HepG2 (cell line): ENCODE data around the gene SRGAP3. TPM values are rescaled to one million over a fixed set of nuclear protein-coding genes. Genes with fewer than 3 reads are reported as not detected.
A peak's percentile ranks its signal among the peaks of the same experiment; 100 is the strongest.

Source experiments
- FOXO1 ChIP-seq: sonication (generic); formaldehyde crosslinking; IDR thresholded peaks from 2 replicates; pipeline ENCODE4 v1.4.0; 2020; ENCODE audit warnings: missing genetic modification reagents
- GATA4 ChIP-seq: sonication (generic); IDR thresholded peaks from 2 replicates; pipeline ENCODE4 v1.6.1; 2016; ENCODE audit warnings: antibody characterized with exemption, low read depth, borderline replicate concordance
- GLMP ChIP-seq: sonication (generic); formaldehyde crosslinking; IDR thresholded peaks from 2 replicates; pipeline ENCODE4 v1.9.0; 2021; ENCODE audit warnings: missing genetic modification reagents, mild to moderate bottlenecking, borderline replicate concordance
- HHEX ChIP-seq: IDR thresholded peaks from 2 replicates; pipeline ENCODE4 v1.6.1; 2016; ENCODE audit warnings: control low read depth
- HMGXB3 ChIP-seq: sonication (generic); formaldehyde crosslinking; IDR thresholded peaks from 2 replicates; pipeline ENCODE4 v1.4.0; 2020; ENCODE audit warnings: missing genetic modification reagents, borderline replicate concordance
- NCOR1 ChIP-seq: fragments of 200-600 bp; sonication (generic); IDR thresholded peaks from 2 replicates; pipeline ENCODE4 v1.7.0; 2017; ENCODE audit warnings: antibody characterized with exemption, low read length, borderline replicate concordance
- NONO ChIP-seq, 2 experiments: fragments of 450-650 bp in 1 of 2; sonication (generic) in 1 of 2; formaldehyde crosslinking in 1 of 2; IDR thresholded peaks in 1 of 2; conservative IDR thresholded peaks in 1 of 2; 2 replicates each; pipeline versions ENCODE4 v1.6.1 to v1.8.0; 2017 to 2022; ENCODE audit warnings: mild to moderate bottlenecking in 1 of 2, missing genetic modification reagents in 1 of 2, moderate library complexity in 1 of 2
- PAXIP1 ChIP-seq: sonication (generic); formaldehyde crosslinking; conservative IDR thresholded peaks from 2 replicates; pipeline ENCODE4 v1.4.0; 2020; ENCODE audit warnings: mild to moderate bottlenecking, missing genetic modification reagents, moderate library complexity
- RARA ChIP-seq: IDR thresholded peaks from 2 replicates; pipeline ENCODE4 v1.6.1; 2016; ENCODE audit warnings: missing genetic modification reagents, missing compliant biosample characterization
- RBFOX2 ChIP-seq: fragments of 200-400 bp; formaldehyde crosslinking; IDR thresholded peaks from 2 replicates; pipeline ENCODE4 v1.6.1; 2017; ENCODE audit warnings: low read depth, mild to moderate bottlenecking, low read length
- SOX13 ChIP-seq, 3 experiments: fragments of 450-650 bp in 1 of 3; sonication (generic) in 1 of 3; formaldehyde crosslinking in 1 of 3; IDR thresholded peaks in 2 of 3; conservative IDR thresholded peaks in 1 of 3; 2 replicates each; pipeline versions ENCODE4 v1.5.0 to v1.6.1; 2016 to 2020; ENCODE audit warnings: antibody characterized with exemption in 1 of 3, mild to moderate bottlenecking in 1 of 3, missing compliant biosample characterization in 1 of 3, missing genetic modification reagents in 1 of 3, moderate library complexity in 1 of 3
- SP2 ChIP-seq: sonication (generic); formaldehyde crosslinking; IDR thresholded peaks from 2 replicates; pipeline ENCODE4 v1.5.1; 2020; ENCODE audit warnings: mild to moderate bottlenecking, missing genetic modification reagents
- ZNF24 ChIP-seq: fragments of 450-650 bp; IDR thresholded peaks from 2 replicates; pipeline ENCODE4 v1.6.1; 2017; ENCODE audit warnings: antibody characterized with exemption, mild to moderate bottlenecking
- ZNF253 ChIP-seq: sonication (generic); formaldehyde crosslinking; IDR thresholded peaks from 2 replicates; pipeline ENCODE4 v1.8.0; 2022; ENCODE audit warnings: mild to moderate bottlenecking, missing genetic modification reagents, borderline replicate concordance
- ZXDC ChIP-seq: sonication (generic); formaldehyde crosslinking; IDR thresholded peaks from 2 replicates; pipeline ENCODE4 v1.5.0; 2020; ENCODE audit warnings: mild to moderate bottlenecking, missing genetic modification reagents
- polyA plus RNA-seq, 8 experiments: library from polyadenylated mRNA; depleted of rRNA in 3 of 8; stranded (reverse) in 7 of 8; unstranded in 1 of 8; fragments of >200 nt; fragmentation: Illumina TruSeq in 4 of 8; extraction: Trizol in 4 of 8; gene quantifications; 2 replicates each; pipeline versions ENCODE4 v1.2.1 to v1.2.3, GENCODE V29; 2011 to 2016; ENCODE audit warnings: low read depth in 4 of 8, missing spikeins in 1 of 8, mixed read lengths in 1 of 8; ENCODE audit not compliant: insufficient read depth in 1 of 8
- total RNA-seq, 5 experiments: library from RNA; depleted of rRNA; stranded (reverse); fragments of >200 nt; fragmentation: Illumina TruSeq; extraction: Trizol; gene quantifications; 2 replicates each; pipeline ENCODE4 v1.2.3, GENCODE V29; 2016; ENCODE audit warnings: low read depth in 1 of 5

The SRGAP3 gene
- total and polyA plus RNA-seq, 2 of the 13 experiments (the other 11 are each of a cell fraction or from before 2014, with no cell fraction given): 1.2 to 1.4 TPM

- peak; percentile 61 for TF ChIP-seq RARA (CRISPR knock-in tag)
- peak; percentile 40; the same call in 1 of the 2 replicates for TF ChIP-seq GATA4
- peak; percentile 61; the same call in 1 of the 2 replicates for TF ChIP-seq NCOR1
- TF ChIP-seq PAXIP1: peak; percentile 98
- TF ChIP-seq ZNF24: peak; percentile 52; the same call in 1 of the 2 replicates
- no peak for TF ChIP-seq SP2
- peak; percentile 72 for TF ChIP-seq SOX13 (IDR thresholded peaks at IDR 0.05)
- peak in 1 of 2 experiments; percentile 85; a peak in 2 of 4 replicates for TF ChIP-seq SOX13 (CRISPR knock-in tag; conservative IDR thresholded peaks at IDR 0.05 in 1 of 2, IDR thresholded peaks at IDR 0.05 in 1 of 2)
- no peak for TF ChIP-seq GLMP (CRISPR knock-in tag)
- peak; percentile 76; the same call in 1 of the 2 replicates for TF ChIP-seq FOXO1 (CRISPR knock-in tag)
- no peak for TF ChIP-seq ZNF253
- TF ChIP-seq HHEX (CRISPR knock-in tag): no peak
- TF ChIP-seq ZXDC (CRISPR knock-in tag): no peak
- peak; percentile 58 for TF ChIP-seq RBFOX2
- TF ChIP-seq HMGXB3 (CRISPR knock-in tag): no peak
- TF ChIP-seq NONO (IDR thresholded peaks at IDR 0.05): no peak
- TF ChIP-seq NONO (CRISPR knock-in tag; conservative IDR thresholded peaks at IDR 0.05): 0 out of 2 replicates have a peak, but pooled peaks have one; percentile 62
These were observed 284.7 kb downstream of the SRGAP3 start (continued) for GRCh38 chr3:8964436-8965370.
